CD4-positive, alpha-beta T cell (primary cell): ENCODE data around the gene FGF13. TPM values are rescaled to one million over a fixed set of nuclear protein-coding genes. Genes with fewer than 3 reads are reported as not detected.

ENCODE experiments used
- ATAC-seq: fragments of 200-7000 bp; cut with Tn5 transposase; one replicate; pipeline ENCODE4 v1.10.0; 2022; ENCODE audit warnings: mild to moderate bottlenecking; ENCODE audit not compliant: poor library complexity
- CTCF ChIA-PET: fragments of 350-600 bp; sonication (Branson Sonifier 250); formaldehyde crosslinking; loops from one replicate; lab custom pipeline; 2021; ENCODE audit warnings: antibody characterized with exemption, inconsistent platforms; lab: Charles Lee
- POLR2A ChIA-PET: fragments of 350-600 bp; sonication (Branson Sonifier 250); formaldehyde crosslinking; loops from one replicate; lab custom pipeline; 2021; ENCODE audit warnings: antibody characterized with exemption, inconsistent platforms; lab: Charles Lee
- DNase-seq, 14 experiments: peaks; one replicate each; pipeline ENCODE4 v3.0.0-alpha.2; 2013 to 2020; ENCODE audit warnings: mixed read lengths in 2 of 14
- H3K27ac ChIP-seq, 2 donors: one replicate each; pipeline versions ENCODE4 v1.5.1 to v1.7.0; 2013; ENCODE audit warnings: low read length in 2 of 2, low read depth in 1 of 2, mild to moderate bottlenecking in 1 of 2
- H3K27me3 ChIP-seq, 2 experiments: 1 replicate in 1 of 2; 2 replicates in 1 of 2; pipeline versions ENCODE4 v1.6.1 to v1.7.0; 2013; ENCODE audit warnings: low read length in 2 of 2, control low read depth in 1 of 2, mild to moderate bottlenecking in 1 of 2, moderate library complexity in 1 of 2; ENCODE audit not compliant: insufficient read depth in 2 of 2, control insufficient read depth in 1 of 2
- H3K36me3 ChIP-seq: one replicate; pipeline ENCODE4 v1.6.1; 2013; ENCODE audit warnings: low read length, control low read depth; ENCODE audit not compliant: insufficient read depth
- H3K4me1 ChIP-seq: one replicate; pipeline ENCODE4 v1.6.1; 2013; ENCODE audit warnings: low read length, control low read depth; ENCODE audit not compliant: insufficient read depth
- H3K4me3 ChIP-seq: one replicate; pipeline ENCODE4 v1.5.1; 2013; ENCODE audit warnings: mild to moderate bottlenecking, low read length, moderate library complexity
- H3K9me3 ChIP-seq, 2 experiments: 1 replicate in 1 of 2; 2 replicates in 1 of 2; pipeline versions ENCODE4 v1.6.1 to v1.7.0; 2013; ENCODE audit warnings: low read length in 2 of 2, mild to moderate bottlenecking in 2 of 2, control low read depth in 1 of 2, moderate library complexity in 1 of 2; ENCODE audit not compliant: control insufficient read depth in 1 of 2, insufficient read depth in 1 of 2
- H3K27ac Mint-ChIP-seq: one replicate; pipeline ENCODE4 v1.8.0; 2020; ENCODE audit warnings: mixed read lengths
- H3K27me3 Mint-ChIP-seq: one replicate; pipeline ENCODE4 v1.8.0; 2021; ENCODE audit warnings: mixed read lengths
- H3K36me3 Mint-ChIP-seq: one replicate; pipeline ENCODE4 v1.8.0; 2021; ENCODE audit warnings: low read depth, mixed read lengths
- H3K4me1 Mint-ChIP-seq: one replicate; pipeline ENCODE4 v1.8.0; 2021; ENCODE audit warnings: low read depth, mixed read lengths
- H3K4me3 Mint-ChIP-seq: one replicate; pipeline ENCODE4 v1.8.0; 2020; ENCODE audit warnings: mild to moderate bottlenecking, mixed read lengths
- H3K9me3 Mint-ChIP-seq: one replicate; pipeline ENCODE4 v1.8.0; 2020; ENCODE audit warnings: mixed read lengths
- intact Hi-C, 2 experiments: fragments of 100-400 bp; cut with DNase I in 1 of 2; cut with micrococcal nuclease in 1 of 2; formaldehyde crosslinking; loops; one replicate each; pipeline versions ENCODE4 v1.15.1 to v1.9.0; 2023 to 2025; cut with DNase I, micrococcal nuclease
- microRNA-seq: library from miRNA; unstranded; fragments of <30 nt; microRNA quantifications from one replicate; pipeline ENCODE4 v1.2.0, GENCODE V29; 2021; ENCODE audit warnings: borderline microRNAs expressed, borderline replicate concordance
- total RNA-seq, 174 experiments: library from RNA in 2 of 174; stranded (reverse) in 2 of 174; gene quantifications; one replicate each; pipeline ENCODE4 v1.2.3 and lab custom pipeline; 2021 to 2026
- TF ChIP-seq, protein P1 (sequence below): fragments of 200-600 bp; IDR thresholded peaks from one replicate; pipeline ENCODE4 v1.8.0; 2022; ENCODE audit warnings: antibody characterized with exemption, mild to moderate bottlenecking

The FGF13 gene
- total RNA-seq, 2 experiments from 2014 or later = not detected

DNA sequence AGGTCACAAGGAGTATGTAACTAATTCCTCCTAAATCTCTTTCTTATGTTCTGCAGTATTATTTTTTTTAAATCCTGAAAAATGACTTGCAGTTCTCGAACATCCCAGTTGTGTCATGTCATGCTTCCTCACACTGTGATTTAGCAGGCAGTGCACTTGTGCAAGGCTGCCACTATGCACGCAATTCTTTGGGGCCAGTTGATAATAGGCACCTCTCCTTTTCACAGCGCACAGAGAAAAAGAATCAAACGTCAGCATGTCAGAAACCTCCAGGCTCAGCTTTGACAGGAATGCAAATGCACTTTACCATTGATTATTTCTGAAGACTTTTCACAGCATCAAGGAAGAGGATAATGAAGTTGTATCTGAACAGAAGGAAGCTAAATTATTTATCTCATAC is 62.9 kb downstream of the FGF13 start:
- TF ChIP-seq, protein P1, sequence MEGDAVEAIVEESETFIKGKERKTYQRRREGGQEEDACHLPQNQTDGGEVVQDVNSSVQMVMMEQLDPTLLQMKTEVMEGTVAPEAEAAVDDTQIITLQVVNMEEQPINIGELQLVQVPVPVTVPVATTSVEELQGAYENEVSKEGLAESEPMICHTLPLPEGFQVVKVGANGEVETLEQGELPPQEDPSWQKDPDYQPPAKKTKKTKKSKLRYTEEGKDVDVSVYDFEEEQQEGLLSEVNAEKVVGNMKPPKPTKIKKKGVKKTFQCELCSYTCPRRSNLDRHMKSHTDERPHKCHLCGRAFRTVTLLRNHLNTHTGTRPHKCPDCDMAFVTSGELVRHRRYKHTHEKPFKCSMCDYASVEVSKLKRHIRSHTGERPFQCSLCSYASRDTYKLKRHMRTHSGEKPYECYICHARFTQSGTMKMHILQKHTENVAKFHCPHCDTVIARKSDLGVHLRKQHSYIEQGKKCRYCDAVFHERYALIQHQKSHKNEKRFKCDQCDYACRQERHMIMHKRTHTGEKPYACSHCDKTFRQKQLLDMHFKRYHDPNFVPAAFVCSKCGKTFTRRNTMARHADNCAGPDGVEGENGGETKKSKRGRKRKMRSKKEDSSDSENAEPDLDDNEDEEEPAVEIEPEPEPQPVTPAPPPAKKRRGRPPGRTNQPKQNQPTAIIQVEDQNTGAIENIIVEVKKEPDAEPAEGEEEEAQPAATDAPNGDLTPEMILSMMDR = no peak
- no peaks in the 10 kb centered on the region for H3K4me1 Mint-ChIP-seq
- Histone ChIP-seq H3K27me3 (no peaks in the 10 kb centered on the region), H3K27ac (no peak overlapping the region), H3K9me3 (no peaks in the 10 kb centered on the region), H3K4me1 (no peaks in the 10 kb centered on the region), H3K4me3 (no peak overlapping the region), H3K36me3 (no peaks in the 10 kb centered on the region)
- no peak overlapping the region for H3K4me3 Mint-ChIP-seq
- POLR2A ChIA-PET = no interaction called here
- ATAC-seq = no peak
- intact Hi-C loops = no loop called here
- DNase-seq = no peak
- H3K9me3 Mint-ChIP-seq = no peaks in the 10 kb centered on the region
- no peaks in the 10 kb centered on the region for H3K27me3 Mint-ChIP-seq
- CTCF ChIA-PET = no interaction called here
- no peaks in the 10 kb centered on the region for H3K36me3 Mint-ChIP-seq
- H3K27ac Mint-ChIP-seq = no peak overlapping the region

DNA sequence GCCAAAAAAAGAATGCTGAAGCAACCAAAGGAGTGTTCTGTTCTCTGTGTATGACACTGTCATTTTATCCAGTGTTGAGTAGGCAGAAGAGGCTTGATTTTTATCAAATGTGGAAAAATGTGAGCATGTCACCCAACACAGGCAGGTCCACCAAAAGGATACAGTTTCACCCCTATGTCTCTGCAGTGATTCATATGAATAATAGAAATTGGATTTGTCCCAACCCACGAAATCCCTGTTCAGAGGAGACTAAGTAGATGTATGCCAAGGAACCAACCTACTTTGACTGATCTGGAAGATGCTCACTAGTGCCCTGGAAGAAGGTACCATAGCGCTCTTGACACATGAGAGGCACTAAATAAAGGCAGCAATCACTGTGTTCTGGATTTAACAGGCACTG is 72.5 kb downstream of the FGF13 start:
- TF ChIP-seq, protein P1 = no peak
- Mint-ChIP-seq H3K9me3 (no peaks in the 10 kb centered on the region), H3K36me3 (no peaks in the 10 kb centered on the region), H3K27ac (no peak overlapping the region), H3K4me1 (no peaks in the 10 kb centered on the region), H3K27me3 (no peaks in the 10 kb centered on the region), H3K4me3 (no peak overlapping the region)
- ATAC-seq (no peak), DNase-seq (no peak)
- Histone ChIP-seq H3K27me3 (no peaks in the 10 kb centered on the region), H3K36me3 (no peaks in the 10 kb centered on the region), H3K27ac (no peak overlapping the region), H3K4me1 (no peaks in the 10 kb centered on the region), H3K9me3 (no peaks in the 10 kb centered on the region), H3K4me3 (no peak overlapping the region)
- ChIA-PET POLR2A (no interaction called here), CTCF (interaction anchor here (1.4 kb wide), 1 partner anchor 8 kb away, joined by 3 read pairs; no protein-coding TSS in a partner anchor)
- intact Hi-C loops = no loop called here

Small RNA genes lying within 50 kb of the gene (microRNA-seq; reads per million reads assigned to microRNA genes)
- gene MIR504 = not detected
